Stimulated activated CD4-positive, alpha-beta T cell treated with anti-CD3 and anti-CD28 coated beads, TNF-alpha, amount 100 ng/mL, for 24 hours (primary cell): ENCODE data around the gene DLGAP1.
A peak's percentile ranks its signal among the peaks of the same experiment; 100 is the strongest.

Source experiments
- DNase-seq, 3 experiments: peaks; one replicate each; pipeline ENCODE4 v3.0.0-alpha.2; 2020; ENCODE audit warnings: low read depth in 3 of 3

Gene DLGAP1

GRCh38 chr18:3538954-3539617, 916.0 kb downstream of the DLGAP1 start:
- DNase-seq = no peak

GRCh38 chr18:3538456-3538855, 916.7 kb downstream of the DLGAP1 start:
- no peak for DNase-seq

DNA sequence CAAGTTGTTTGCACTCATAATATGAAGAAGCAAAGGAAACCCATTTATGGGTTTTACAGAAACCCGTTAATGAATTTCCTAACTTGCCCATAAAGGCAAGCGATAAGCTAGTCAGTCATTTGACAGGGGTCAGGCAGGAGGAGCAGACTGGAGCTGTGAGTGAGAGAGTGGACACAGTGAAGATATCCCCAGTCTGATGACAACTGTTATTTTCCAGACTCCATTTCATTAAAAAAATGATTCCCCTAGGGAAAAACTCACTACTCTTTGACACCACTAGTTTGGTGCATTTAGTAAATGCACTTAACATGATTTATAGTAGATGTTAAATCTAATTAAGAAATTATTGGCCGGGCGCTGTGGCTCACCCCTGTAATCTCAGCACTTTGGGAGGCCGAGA, 924.3 kb downstream of the DLGAP1 start:
- DNase-seq = no peak

DNA sequence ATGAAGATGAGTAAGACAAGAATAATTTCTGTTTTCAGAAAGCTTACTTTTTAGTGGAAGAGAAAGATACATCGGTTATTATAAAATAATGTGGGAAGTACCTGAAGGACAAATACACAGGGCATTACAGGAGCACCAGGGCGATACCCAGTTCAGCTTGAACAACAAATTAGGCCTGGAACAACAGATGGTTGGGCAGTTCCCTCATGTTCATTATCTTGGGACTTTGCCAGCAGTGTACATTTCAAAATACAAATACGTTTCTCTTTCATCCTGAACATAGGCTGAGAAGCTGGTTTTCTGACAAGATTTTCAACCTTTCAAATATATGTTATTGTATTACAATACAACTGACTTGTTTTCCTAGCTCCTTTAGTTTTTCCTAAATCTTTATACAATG, 925.5 kb downstream of the DLGAP1 start:
- no peak for DNase-seq

GRCh38 chr18:3529077-3529476, 926.0 kb downstream of the DLGAP1 start:
- no peak for DNase-seq

- no peak for DNase-seq
Observed at GRCh38 chr18:3528231-3528630, 926.9 kb downstream of the DLGAP1 start.

DNA sequence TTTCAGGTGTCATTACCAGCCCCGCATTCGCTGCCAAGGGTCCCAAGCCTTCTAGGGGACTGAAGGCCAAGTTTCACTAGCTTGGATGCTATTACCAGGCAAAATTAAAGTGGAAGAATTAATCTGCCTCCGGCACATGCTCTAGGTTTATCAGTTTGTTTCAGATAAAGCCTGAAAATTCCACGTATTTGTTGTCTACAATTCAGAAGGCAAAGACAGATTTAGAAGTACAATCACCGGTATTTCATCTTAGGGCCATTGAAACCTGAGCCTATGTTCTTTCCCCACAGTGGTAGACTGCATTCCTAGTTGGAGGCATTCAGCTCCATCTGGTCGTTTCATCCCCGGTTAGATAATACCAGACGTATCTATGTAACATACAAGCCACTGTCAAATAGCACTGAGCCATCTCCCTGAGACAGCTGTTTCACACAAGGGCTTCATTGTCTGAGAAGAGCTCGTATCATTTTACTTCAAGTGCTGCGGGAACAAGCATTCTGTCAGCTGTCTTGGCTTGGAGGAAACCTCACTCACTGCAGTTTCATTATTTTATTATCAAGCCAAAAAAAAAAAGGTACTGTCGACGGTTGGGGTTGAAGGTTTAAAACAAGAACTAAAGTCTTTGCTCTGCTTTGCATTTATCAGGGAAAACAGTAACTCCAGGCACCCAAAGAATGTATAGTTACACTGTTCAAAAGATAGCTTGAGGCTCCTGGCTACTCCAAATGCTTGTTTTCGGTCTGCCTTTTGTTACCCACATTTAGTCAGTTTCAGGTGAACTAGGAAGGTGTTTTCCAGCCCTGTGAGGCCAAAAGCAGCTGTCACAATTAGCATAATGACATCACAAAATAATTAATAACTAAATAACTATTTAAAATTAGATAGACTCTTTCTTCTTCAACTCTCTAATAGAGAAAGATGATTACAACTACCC, 928.4 kb downstream of the DLGAP1 start:
- DNase-seq = no peak

- DNase-seq = peak in 1 of 3 experiments; percentile 30
Observed at GRCh38 chr18:3525870-3526420, 929.2 kb downstream of the DLGAP1 start.

GRCh38 chr18:3524706-3525105, 930.4 kb downstream of the DLGAP1 start:
- DNase-seq = no peak

DNA sequence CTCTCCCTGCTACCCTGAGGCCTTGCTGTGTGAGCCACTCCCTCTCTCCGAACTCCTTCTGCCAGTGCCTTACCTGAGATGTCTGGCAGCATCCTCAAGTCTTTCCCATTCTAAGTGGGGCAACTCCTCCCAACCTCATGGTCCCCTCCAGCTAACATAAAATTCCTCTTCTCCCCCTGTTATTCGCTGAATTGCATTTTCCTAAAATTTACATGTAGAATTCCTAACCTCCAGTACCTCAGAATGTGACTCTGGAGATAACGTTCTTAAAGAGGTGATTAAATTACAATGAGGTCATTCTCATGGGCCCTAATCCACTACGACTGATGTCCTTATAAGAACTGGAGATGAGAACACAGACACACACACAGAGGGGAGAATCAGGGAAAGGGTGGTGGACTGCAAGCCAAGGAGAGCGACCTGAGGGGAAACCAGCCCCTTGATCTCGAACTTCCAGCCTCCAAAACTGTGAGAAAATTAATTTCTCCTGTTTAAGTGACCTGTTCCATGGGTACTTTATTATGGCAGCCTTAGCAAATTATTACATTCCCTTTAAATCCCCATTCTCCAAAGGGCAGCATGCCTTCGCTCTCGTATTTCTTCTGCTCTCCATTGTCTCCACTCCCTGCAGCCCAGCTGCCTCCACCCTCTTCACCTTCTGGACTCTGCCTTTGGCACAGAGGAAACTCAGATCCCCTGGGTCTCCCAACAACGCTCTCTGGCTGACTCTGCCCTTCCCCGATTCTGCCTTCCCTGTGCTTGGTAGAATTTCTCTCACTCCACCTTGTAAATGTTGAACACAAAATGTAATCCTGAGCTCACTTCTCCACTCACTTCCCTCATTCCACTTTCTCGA, 934.6 kb downstream of the DLGAP1 start:
- no peak for DNase-seq

- DNase-seq = no peak
Observed at GRCh38 chr18:3514312-3515216, 940.5 kb downstream of the DLGAP1 start.

DNA sequence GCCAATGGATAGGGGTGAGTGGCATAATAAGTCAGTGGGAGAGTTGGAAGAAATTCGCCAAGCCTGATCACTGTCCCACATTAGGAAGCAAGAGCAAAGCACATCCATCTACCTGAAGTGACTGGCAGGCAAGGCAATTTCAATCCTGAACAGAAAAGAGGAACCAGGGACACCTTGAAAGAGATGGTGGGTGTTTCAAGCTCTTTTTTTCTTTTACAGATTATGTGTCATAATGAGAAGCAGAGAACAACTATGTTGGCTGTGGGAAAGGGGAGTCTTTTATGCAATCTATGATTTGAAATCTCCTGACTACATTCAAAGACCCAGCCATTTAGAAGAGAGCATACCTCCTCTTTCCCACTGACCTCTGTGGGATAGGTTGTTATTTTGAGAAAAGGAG, 941.6 kb downstream of the DLGAP1 start:
- no peak for DNase-seq

- DNase-seq = no peak
Observed at GRCh38 chr18:3511980-3512379, 943.1 kb downstream of the DLGAP1 start.

DNA sequence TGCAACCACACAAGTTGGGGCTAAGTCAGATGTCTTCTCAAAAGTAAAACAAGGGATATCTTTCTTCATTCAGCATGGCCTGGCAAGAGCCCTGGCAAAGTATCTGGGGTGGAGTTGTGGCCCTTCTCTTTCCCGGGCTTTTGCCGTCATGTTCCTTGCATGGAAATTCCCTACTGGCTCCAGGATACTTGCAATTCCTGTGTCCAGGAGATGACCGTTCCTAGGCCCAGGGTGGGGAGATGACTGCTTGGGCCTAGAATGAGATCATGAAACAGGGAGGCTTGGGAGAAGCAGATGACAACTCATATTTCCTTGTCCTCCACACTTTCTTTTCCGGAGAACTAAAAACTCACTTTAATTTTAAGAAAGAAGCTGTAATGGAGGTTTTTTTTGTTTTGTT, 944.2 kb downstream of the DLGAP1 start:
- DNase-seq = no peak

- no peak for DNase-seq
Observed at GRCh38 chr18:3510024-3510423, 945.1 kb downstream of the DLGAP1 start.

- no peak for DNase-seq
Observed at GRCh38 chr18:3508576-3509549, 946.2 kb downstream of the DLGAP1 start.

DNA sequence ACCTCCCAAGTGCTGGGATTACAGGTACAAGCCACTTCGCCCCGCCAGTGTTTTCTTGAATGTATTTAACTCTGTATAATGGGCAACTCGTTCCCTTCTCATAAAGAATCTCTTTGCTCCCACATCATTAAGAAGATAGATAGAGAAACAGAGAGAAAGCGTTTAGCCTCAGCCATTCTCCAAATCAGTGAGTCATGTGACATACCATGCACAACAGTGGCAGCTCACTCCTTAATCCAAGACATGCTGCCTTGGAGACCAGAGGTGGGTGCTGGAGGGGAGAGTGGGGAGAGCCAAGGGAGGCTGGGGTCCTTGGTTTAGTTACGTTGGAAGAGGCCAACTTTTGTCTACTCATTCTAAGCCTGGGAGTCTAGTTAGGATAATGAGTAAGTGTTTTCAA, 950.5 kb downstream of the DLGAP1 start:
- DNase-seq = no peak

DNA sequence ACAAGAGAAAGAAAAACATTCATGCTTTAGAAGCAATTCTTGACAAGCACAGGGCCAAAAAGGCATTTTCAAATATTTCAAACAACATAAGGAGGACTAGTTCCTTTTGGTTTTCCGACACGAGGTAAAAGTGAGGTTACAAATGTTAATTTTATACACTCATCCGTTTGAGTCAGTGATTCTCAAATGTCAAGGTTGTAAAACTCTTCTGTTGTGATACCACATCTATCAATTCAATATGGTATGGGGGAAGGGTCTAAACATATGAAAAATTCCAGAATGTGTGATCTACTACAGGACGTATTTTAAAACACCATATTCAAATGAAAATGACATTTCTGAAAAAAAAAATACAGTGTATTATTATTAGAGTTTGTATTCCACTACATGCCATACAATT, 952.5 kb downstream of the DLGAP1 start:
- no peak for DNase-seq

DNA sequence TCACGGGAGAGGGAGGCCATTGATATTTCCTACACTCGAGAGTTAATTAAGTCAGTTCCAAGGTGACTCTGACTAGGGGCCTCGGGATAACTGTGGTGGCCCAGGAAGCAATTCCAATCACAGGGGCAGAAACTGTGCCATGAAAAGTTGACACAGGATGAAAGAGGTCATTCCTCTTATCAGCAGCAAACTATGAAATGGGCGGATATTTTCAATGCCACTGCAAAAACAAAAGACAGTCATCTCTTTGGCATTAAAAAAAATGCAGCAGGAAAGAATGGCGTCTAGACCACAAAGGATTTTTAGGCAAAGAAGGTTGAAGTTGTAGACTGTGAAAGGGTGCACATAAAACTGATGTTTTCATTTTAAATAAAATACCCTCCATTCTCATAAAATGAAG, 955.1 kb downstream of the DLGAP1 start:
- DNase-seq = no peak

DNA sequence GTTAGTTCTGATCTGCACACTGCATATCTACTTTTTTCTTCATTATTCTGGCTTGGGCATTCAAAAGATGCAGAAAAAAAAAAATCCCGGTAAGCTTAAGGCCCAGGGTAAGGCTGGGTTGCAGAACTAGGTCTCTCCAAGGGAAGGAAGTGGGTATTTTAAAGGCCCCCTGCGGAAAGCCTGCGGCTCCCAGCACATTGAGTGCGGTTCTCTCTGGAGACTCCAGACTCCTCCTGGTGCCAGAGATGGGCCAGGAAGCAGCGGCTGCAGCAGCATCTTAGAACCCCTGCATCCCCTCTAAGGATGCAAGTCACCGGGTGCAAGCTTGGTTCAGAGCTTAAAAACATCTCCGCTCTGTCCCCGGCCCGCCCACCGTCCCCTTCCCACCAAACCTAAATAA, 955.6 kb downstream of the DLGAP1 start:
- no peak for DNase-seq
